ENCODE results near the gene PPP2R5E.
"Not testable (repeated sequence)": the region's sequence is repeated elsewhere in the genome, so short reads cannot be mapped to it uniquely, and the experiment has no call there.

PPP2R5E gene

DNA sequence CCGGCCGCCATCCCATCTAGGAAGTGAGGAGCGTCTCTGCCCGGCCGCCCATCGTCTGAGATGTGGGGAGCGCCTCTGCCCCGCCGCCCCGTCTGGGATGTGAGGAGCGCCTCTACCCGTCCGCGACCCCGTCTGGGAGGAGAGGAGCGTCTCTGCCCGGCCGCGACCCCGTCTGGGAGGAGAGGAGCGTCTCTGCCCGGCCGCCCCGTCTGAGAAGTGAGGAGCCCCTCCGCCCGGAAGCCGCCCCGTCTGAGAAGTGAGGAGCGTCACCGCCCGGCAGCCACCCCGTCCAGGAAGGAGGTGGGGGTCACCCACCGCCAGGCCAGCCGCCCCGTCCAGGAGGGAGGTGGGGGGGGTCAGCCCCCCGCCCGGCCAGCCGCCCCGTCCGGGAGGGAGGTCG is 20.7 kb downstream of the PPP2R5E start:
- not testable (repeated sequence) for DNase-seq (ENCODE audit: low read depth)

GRCh38 chr14:63517354-63517753 is 25.8 kb downstream of the PPP2R5E start:
- no peak for DNase-seq (ENCODE audit: low read depth)

DNA sequence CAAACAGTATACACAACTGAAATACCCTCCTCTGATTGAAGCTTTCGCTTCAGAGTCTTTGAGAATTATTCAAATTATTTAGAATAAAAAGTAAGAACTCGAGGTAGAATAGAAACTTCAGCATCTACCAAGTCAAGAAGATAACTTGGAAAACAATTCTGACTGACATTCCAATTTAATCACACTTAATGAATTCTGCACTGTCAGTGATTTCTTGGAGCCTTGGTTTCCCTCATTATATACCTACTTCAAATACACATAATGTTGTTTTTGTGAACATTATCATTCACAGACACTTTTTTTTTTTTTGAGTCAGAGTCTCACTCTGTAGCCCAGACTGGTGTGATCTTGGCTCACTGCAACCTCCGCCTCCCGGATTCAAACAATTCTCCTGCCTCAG is 27.9 kb downstream of the PPP2R5E start:
- DNase-seq (ENCODE audit: low read depth) = no peak

DNA sequence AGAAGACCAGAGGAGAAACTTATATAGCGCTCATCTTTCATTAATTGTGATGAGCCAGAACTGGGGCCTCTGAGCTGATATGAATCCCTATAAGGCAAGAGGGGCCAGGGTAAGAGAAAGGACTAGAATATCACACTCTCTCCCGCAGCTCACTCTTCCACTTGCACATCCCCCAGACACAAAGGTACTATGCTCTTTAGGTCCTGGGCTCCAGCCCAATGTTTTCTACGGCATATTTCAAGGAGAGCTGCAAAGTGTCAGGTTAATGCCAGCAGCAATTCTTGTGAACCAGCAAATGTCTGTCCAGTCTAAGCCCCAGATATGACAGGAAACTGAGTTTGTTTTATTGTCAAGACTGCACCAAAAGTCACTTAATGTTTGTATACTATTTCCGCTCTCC is 29.4 kb downstream of the PPP2R5E start:
- DNase-seq (ENCODE audit: low read depth) = no peak

DNA sequence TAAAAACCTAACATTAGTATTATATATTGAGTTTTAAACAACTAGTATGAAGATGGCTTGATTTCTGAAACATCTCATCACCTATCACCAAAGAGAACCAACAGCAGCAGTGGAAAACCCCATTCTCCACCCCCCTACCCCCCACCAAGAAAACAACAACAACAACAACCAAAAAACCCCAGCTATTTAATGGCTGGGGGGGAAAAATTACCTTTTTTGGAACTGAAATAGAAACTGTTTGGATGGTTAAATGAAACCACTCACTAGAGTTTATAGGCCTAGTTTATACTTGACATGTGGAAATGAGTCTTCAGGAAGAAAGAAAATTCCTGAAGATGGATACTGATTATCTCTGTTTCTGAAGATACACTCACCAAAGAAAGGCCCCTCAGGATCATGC is 30.3 kb downstream of the PPP2R5E start:
- DNase-seq (ENCODE audit: low read depth) = no peak

DNA sequence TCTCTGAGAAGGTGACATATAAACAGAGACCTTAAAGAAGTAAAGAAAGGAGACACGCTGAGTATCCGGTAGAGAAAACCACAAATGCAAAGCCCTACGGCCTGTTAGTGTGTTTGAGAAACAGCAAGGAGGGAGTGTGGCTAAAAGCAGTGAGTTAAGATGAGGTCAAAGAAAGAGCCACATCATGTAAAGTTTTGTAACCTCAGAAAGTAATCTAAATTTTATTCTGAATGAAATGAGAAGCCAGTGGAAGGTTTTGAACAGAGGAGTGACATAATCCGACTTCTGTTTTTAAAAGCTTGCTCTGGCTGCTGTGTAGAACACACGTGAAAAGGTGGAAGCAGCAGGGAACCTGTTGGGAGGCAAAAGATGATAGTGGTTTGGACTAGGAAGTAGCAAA is 32.6 kb downstream of the PPP2R5E start:
- no peak for DNase-seq (ENCODE audit: low read depth)

- no peak for DNase-seq (ENCODE audit: low read depth)
Measured at GRCh38 chr14:63508033-63508432, 35.1 kb downstream of the PPP2R5E start.

DNA sequence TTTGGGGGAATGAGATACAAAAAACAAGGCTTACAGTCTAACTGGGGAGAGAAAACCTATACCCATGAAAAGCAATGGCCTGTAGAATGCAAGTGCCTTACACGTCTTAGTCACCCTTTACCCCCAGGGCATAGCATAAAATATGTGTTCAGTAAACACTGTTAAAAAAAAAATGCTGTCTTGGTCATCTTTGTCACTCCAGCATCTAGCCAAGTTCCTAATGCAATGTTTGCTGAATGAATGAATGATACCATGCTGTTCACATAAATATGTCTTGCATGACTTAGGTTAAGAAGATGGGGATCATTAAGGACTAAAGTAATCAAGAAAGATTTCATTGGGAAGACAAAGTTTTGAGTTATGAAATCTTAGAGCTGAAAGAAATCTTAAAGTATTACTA is 38.5 kb downstream of the PPP2R5E start:
- no peak for DNase-seq (ENCODE audit: low read depth)

DNA sequence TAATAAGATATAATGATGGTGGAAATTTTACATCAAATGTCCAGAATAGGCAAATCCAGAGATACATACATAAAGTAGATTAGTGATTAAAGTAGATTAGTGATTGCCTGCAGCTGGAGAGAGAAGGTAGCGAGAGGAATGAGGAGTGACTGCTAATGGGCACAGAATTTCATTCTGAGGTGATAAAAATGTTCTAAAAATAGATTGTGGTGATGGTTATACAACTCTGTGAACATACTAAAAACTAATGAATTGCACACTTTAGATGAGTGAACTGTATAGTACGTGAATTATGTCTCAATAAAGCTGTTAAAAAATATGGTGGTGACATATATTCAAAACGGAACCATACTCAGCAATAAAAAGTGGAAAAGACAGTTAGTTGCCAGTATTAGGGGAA is 41.7 kb downstream of the PPP2R5E start:
- DNase-seq (ENCODE audit: low read depth) = no peak

DNA sequence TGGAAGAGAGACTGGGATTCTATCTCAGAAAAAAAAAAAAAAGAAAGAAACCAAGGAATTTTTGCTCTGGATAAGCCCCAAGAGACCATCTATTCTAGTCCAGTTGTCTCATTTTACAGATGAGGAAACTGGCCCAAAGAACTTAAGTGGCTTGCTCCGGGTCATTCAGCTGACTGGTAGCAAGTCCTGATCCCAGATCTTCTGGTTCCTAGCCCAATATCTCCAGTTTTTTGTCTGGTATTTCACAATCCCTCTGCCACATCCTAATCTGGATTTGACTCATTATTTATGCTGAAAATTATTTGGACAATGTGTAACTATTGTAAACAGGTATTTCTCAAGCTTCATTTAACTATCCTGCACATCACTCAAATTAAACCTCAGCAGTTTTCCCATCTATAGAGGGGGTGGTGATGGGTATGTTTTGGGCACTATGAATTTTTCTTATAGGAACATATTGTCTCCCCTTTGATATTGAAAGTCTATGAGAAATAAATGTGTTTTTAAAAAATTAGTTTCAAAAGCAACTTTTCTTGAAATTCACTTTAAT is 43.4 kb downstream of the PPP2R5E start:
- DNase-seq (ENCODE audit: low read depth) = peak; percentile 74

GRCh38 chr14:63496837-63497400 is 46.3 kb downstream of the PPP2R5E start:
- no peak for DNase-seq (ENCODE audit: low read depth)

- no peak for DNase-seq (ENCODE audit: low read depth)
Measured at GRCh38 chr14:63493246-63493645, 49.9 kb downstream of the PPP2R5E start.

DNA sequence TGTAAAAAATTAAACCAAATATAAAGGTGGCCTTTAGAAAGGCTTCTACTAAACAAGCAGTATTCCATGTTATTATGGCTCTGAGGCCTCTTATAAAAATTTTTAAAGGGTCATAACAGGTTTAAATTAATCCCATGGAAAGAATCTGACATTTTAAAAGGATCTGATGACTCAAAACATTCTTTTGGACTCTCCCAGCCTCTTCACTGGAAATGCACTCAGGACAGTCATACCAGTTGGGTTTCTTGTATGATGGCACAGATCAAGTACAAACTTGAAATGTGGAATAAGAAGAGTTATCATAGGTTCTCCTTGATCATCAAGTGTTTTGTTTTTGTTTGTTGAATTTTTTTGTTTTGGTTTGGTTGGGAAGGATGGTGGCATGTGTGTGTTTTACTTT is 50.8 kb downstream of the PPP2R5E start:
- peak; percentile 68 for DNase-seq (ENCODE audit: low read depth)

- no peak for DNase-seq (ENCODE audit: low read depth)
Measured at GRCh38 chr14:63487724-63488123, 55.5 kb downstream of the PPP2R5E start.

DNA sequence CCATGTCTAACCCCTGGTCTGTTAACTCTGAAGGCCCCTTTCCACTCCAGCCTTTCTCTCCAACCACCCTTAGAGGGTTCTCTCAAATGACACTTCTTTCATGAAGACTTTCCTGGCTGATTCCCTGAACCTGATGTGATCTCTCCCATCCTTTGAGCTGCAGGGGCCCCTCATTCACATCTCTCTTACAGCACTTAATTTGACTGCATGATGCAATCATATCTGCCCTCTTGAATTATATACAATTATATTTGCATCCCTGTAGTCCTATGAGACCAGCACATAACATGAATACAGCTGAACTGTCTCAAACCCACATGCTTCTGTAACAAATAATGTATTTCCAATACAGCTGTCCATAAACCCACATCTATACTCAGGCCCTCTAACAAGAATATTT is 56.4 kb downstream of the PPP2R5E start:
- DNase-seq (ENCODE audit: low read depth) = no peak

DNA sequence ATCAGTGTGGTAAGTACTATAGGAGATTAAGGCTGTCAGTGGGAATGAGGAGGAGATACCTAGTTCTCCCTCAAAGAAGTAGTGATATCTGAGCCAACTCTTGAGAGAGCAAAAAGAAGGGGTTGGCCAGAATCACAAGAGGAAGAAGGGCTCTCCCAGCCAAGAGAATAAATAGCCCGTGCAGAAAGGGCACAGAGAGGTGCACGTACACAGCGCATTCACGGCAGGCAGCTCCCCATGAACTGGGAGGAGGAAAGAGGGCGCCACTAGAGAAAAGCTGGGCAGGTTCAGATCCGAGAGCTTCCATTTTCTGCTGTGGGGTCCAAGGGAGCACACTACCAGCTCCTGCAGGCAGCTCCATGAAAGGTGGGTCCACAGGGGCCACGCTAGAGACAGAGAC is 59.9 kb downstream of the PPP2R5E start:
- no peak for DNase-seq (ENCODE audit: low read depth)

DNA sequence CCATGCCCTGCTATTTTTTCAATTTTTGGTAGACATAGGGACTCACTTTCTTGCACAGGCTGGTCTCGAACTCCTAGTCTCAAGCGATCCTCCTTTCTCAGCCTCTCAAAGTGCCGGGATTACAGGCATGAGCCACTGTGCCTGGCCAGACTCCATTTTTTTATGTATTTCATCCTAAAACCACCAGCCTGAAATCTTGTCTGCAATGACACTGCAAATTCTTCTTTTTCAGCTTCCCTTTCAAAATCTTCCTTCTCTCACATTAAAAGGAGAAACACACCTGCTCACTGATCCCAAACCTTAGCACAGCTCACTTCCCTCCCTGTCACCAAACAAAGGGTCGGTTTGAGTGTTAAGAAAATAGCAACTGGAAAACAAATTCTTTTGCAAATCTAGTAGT is 62.6 kb downstream of the PPP2R5E start:
- DNase-seq (ENCODE audit: low read depth) = no peak

DNA sequence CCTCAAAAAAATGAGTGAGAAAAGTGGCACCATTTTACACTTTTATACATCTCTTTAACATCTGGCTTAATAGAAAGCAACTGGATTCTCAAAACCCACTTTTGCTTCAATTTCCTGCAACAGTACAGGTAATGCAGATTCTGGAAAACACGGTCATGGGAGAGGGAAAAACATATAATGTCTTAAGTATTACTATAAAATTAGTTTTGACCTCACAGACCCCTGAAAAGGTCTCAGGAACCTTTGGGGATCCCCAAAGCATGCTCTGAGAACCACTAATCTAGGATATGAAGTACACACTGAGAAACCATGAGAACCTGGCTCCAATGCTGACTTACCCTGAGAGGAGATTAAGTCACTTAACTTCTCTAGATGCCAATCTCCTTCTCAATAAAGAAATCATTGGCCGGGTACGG is 64.7 kb downstream of the PPP2R5E start:
- DNase-seq (ENCODE audit: low read depth) = no peak

DNA sequence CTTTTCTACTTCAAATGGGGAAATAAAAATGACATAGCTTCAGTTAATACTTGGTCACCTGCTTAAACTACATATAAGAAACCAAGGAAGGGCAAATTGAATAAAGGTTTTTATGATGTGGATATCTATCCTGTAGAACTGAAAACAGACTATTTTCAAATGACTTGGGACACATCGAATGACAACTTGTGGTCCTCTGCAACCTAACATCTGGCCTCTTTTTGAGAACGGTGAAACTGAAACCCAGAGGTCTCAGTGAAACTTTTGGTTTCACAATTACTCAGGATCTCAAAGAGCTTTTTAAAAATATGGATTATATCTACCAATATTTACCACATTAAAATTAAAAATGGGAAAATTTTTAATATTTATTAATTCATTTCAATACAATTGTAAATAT is 65.2 kb downstream of the PPP2R5E start:
- DNase-seq (ENCODE audit: low read depth) = no peak

DNA sequence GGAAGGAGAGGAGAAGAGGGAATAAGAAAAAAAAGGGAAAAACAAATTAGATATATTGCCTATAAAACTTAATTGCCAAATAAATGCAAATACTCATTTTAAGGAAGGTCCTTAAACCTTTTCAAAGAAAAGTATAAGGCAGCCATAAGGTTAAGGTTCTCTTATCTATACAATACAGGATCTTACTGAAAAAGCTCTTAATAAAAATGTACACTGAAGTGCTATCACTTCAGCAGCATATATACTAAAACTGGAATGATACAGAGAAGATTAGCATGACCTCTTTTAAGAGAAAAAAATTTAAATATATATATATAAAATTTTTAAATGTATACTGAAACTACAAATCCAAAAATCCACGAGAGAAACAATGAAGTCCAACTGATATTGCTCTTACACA is 65.6 kb downstream of the PPP2R5E start:
- no peak for DNase-seq (ENCODE audit: low read depth)

GRCh38 chr14:63475761-63476160 is 67.4 kb downstream of the PPP2R5E start:
- no peak for DNase-seq (ENCODE audit: low read depth)

DNA sequence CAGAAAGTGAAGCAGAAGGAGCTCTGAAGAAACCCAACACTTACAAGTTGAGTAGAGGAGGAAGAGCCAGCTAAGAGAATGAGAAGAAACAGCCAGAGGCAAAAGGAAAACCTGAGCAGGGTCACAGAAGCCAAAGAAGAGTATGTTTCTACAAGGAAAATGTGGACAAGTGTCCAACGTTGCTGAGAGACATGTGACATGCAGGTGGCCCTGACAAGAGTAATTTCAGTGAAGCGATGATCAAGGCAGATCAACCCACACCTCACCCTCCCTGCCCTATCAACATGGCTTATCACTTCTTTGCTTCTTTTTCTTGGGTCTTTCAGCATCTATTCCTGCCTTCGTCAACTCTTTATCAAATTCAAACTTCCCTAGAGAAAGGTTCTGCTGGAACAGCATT is 68.3 kb downstream of the PPP2R5E start:
- DNase-seq (ENCODE audit: low read depth) = no peak

- DNase-seq (ENCODE audit: low read depth) = no peak
Measured at GRCh38 chr14:63474111-63474510, 69.1 kb downstream of the PPP2R5E start.

- no peak for DNase-seq (ENCODE audit: low read depth)
Measured at GRCh38 chr14:63472986-63473788, 70.0 kb downstream of the PPP2R5E start.
